ENCODE measurements around the gene MAFF.
A peak's percentile ranks its signal among the peaks of the same experiment; 100 is the strongest.

The MAFF gene

GRCh38 chr22:38187413-38188212 is 14.2 kb upstream of the MAFF start:
- H3K9me3 Mint-ChIP-seq: no peaks in the 10 kb centered on the region
- H3K36me3 Mint-ChIP-seq (ENCODE audit: low read depth): no peaks in the 10 kb centered on the region
- intact Hi-C loops (cut with micrococcal nuclease): no loop called here
- H3K4me1 Mint-ChIP-seq (ENCODE audit: low read depth): peaks cover 10% of the 10 kb centered on the region
- H3K27me3 Mint-ChIP-seq: peaks cover 16% of the 10 kb centered on the region
- H3K4me3 Mint-ChIP-seq: no peak overlapping the region
- no peak overlapping the region for H3K27ac Mint-ChIP-seq

- H3K36me3 Mint-ChIP-seq (ENCODE audit: low read depth): no peaks in the 10 kb centered on the region
- no peak overlapping the region for H3K27ac Mint-ChIP-seq
- intact Hi-C loops (cut with micrococcal nuclease): no loop called here
- H3K4me3 Mint-ChIP-seq: no peak overlapping the region
- H3K9me3 Mint-ChIP-seq: no peaks in the 10 kb centered on the region
- H3K4me1 Mint-ChIP-seq (ENCODE audit: low read depth): peaks cover 24% of the 10 kb centered on the region
- H3K27me3 Mint-ChIP-seq: peaks cover 16% of the 10 kb centered on the region
Observed at GRCh38 chr22:38189104-38189503, 12.7 kb upstream of the MAFF start.

DNA sequence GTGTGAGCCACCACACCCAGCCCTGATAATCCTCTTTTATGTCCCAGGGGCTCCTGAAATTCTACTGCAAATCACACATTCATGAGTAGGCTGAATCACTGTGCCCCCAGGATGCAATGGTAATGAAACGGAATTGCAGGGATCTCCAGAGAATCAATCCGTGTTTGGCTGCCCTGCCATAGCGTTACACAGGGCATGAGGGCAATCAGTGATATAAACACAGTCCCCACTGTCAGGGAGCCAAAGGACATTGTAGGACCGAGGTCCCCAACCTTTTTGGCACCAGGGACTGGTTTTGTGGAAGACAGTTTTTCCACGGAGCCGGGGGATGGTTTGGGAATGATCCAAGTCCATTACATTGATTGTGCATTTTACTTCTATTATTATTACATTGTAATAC is 11.2 kb upstream of the MAFF start:
- Mint-ChIP-seq H3K27ac (no peak overlapping the region), H3K27me3 (peaks cover 14% of the 10 kb centered on the region), H3K4me3 (no peak overlapping the region), H3K36me3 (ENCODE audit: low read depth) (no peaks in the 10 kb centered on the region), H3K4me1 (ENCODE audit: low read depth) (peaks cover 33% of the 10 kb centered on the region), H3K9me3 (no peaks in the 10 kb centered on the region)
- intact Hi-C loops (cut with micrococcal nuclease): no loop called here

DNA sequence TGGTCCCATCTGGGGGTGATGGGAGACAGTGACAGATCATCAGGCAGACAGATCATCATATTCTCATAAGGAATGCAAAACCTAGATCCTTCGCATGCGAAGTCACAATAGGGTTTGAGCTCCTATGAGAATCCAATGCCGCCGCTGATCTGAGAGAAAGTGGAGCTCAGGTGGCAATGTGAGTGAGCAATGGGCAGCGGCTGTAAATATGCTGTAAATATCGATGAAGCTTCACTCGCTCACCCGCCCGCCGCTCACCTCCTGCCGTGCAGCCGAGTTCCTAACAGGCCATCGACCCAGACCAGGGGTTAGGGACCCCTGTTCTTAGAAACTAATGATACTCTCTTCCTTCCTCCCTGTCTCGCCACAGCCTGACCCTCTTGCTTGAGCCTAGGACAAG is 10.7 kb upstream of the MAFF start:
- Mint-ChIP-seq H3K4me1 (ENCODE audit: low read depth) (peaks cover 33% of the 10 kb centered on the region), H3K36me3 (ENCODE audit: low read depth) (no peaks in the 10 kb centered on the region), H3K4me3 (no peak overlapping the region), H3K9me3 (no peaks in the 10 kb centered on the region), H3K27ac (no peak overlapping the region), H3K27me3 (peaks cover 14% of the 10 kb centered on the region)
- intact Hi-C loops (cut with micrococcal nuclease): no loop called here

DNA sequence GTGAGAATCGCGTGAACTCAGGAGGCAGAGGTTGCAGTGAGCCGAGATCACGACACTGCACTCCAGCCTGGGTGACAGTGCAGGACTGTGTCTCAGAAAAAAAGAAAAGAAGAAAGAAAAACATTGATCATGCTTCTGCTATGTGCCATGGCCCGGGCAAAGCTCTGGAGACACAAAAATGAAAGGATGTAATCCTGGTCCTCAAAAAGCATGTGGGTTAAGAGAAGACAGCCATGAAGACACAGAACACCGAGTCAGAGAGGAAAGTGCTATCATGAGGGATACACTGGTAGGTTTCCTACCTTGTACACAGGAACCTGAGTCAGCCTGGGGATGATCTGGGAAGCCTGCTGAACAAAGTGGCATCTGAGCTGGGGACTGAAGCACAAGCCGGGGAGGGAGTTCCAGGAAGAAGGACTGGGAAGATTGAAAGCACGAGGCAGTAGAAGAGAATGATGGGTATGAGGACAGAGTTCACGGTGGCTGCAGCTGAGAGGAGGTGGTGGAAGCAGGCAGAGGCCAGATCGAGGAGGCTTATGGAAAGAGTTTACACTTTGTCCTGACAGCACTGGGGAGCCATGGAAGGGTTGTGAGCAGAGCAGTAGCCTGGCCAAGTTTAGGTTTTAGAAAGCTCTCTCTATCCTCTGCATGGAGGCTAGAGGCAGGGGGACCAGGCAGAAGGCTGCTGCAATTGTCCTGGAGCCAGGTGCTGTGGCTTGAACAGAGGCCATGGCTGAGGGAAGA is 9.9 kb upstream of the MAFF start:
- Mint-ChIP-seq H3K27me3 (peaks cover 14% of the 10 kb centered on the region), H3K36me3 (ENCODE audit: low read depth) (no peaks in the 10 kb centered on the region), H3K4me1 (ENCODE audit: low read depth) (peaks cover 33% of the 10 kb centered on the region), H3K27ac (peak overlapping the region; percentile 67), H3K4me3 (no peak overlapping the region), H3K9me3 (no peaks in the 10 kb centered on the region)
- intact Hi-C loops (cut with micrococcal nuclease): no loop called here

- intact Hi-C loops (cut with micrococcal nuclease): no loop called here
- Mint-ChIP-seq H3K9me3 (no peaks in the 10 kb centered on the region), H3K36me3 (ENCODE audit: low read depth) (no peaks in the 10 kb centered on the region), H3K27me3 (peaks cover 14% of the 10 kb centered on the region), H3K27ac (peak overlapping the region; percentile 67), H3K4me3 (no peak overlapping the region), H3K4me1 (ENCODE audit: low read depth) (peaks cover 33% of the 10 kb centered on the region)
Observed at GRCh38 chr22:38192475-38192863, 9.3 kb upstream of the MAFF start.

DNA sequence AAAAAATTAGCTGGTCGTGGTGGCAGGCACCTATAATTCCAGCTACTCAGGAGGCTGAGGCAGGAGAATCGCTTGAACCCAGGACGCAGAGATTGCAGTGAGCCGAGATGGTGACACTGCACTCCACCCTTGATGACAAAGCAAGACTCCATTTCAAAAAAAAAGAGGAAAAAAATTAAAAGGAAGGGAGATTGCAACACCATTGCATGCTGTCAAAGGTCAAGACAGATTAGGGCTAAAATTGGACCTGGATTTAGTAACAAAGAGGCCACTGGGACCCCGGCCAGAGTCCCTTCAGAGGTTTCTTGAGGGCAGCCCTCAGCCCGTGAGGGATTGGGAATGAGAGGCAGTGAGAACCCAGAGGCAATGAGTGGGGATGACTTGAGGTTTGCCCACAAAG is 8.2 kb upstream of the MAFF start:
- no peaks in the 10 kb centered on the region for H3K36me3 Mint-ChIP-seq (ENCODE audit: low read depth)
- H3K9me3 Mint-ChIP-seq: no peaks in the 10 kb centered on the region
- H3K4me3 Mint-ChIP-seq: peak overlapping the region; percentile 48
- peaks cover 36% of the 10 kb centered on the region for H3K4me1 Mint-ChIP-seq (ENCODE audit: low read depth)
- intact Hi-C loops (cut with micrococcal nuclease): no loop called here
- peak overlapping the region; percentile 67 for H3K27ac Mint-ChIP-seq
- peaks cover 12% of the 10 kb centered on the region for H3K27me3 Mint-ChIP-seq

- Mint-ChIP-seq H3K36me3 (ENCODE audit: low read depth) (no peaks in the 10 kb centered on the region), H3K4me3 (no peak overlapping the region), H3K9me3 (no peaks in the 10 kb centered on the region), H3K4me1 (ENCODE audit: low read depth) (peaks cover 53% of the 10 kb centered on the region), H3K27ac (no peak overlapping the region), H3K27me3 (peaks cover 14% of the 10 kb centered on the region)
- intact Hi-C loops (cut with micrococcal nuclease): no loop called here
Observed at GRCh38 chr22:38196791-38197419, 4.9 kb upstream of the MAFF start.

DNA sequence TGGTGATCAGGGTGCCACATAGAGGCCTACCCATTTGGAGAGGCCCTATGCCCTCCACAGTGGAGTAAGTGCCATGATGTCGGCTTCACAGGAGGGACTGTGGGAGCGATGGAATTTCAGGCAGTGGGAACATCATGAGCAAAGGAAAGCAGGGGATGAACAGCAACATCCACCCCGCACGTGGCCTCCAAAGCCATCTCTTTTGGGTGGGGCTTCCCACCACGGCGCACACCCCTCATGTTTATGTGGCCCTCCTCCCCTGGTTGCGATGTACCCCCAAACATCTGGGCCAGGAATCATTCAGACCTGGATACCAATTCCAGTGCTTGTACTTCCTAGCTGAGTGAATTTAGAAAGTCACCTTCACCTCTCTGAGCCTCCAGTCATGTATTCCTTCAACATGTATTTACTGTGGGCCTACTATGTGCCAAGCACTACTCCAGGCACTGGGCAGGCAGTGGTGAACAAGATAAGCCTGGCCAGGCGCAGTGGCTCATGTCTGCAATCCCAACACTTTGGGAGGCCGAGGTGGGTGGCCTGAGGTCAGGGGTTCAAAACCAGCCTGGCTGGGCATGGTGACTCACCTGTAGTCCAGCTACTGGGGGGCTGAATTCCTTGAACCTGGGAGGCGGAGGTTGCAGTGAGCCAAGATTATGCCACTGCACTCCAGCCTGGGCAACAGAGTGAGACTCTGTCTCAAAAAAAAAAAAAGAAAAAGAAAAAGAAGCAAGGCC is 1.8 kb upstream of the MAFF start:
- Mint-ChIP-seq H3K9me3 (no peaks in the 10 kb centered on the region), H3K36me3 (ENCODE audit: low read depth) (no peaks in the 10 kb centered on the region), H3K4me1 (ENCODE audit: low read depth) (peaks cover 48% of the 10 kb centered on the region), H3K4me3 (no peak overlapping the region), H3K27me3 (peaks cover 11% of the 10 kb centered on the region), H3K27ac (no peak overlapping the region)
- intact Hi-C loops (cut with micrococcal nuclease): loop anchor here (10.0 kb wide), 1 partner anchor 55 kb away; no protein-coding TSS in a partner anchor

- no peaks in the 10 kb centered on the region for H3K36me3 Mint-ChIP-seq (ENCODE audit: low read depth)
- H3K4me1 Mint-ChIP-seq (ENCODE audit: low read depth): peaks cover 62% of the 10 kb centered on the region
- H3K9me3 Mint-ChIP-seq: no peaks in the 10 kb centered on the region
- H3K4me3 Mint-ChIP-seq: peak overlapping the region; percentile 42
- intact Hi-C loops (cut with micrococcal nuclease): loop anchor here (10.0 kb wide), 1 partner anchor 57 kb away; no protein-coding TSS in a partner anchor
- peaks cover 11% of the 10 kb centered on the region for H3K27me3 Mint-ChIP-seq
- H3K27ac Mint-ChIP-seq: peak overlapping the region; percentile 40
Observed at GRCh38 chr22:38201371-38201710, 453 bp upstream of the MAFF start.

GRCh38 chr22:38202437-38203089 is 769 bp downstream of the MAFF start:
- H3K9me3 Mint-ChIP-seq: no peaks in the 10 kb centered on the region
- intact Hi-C loops (cut with micrococcal nuclease): loop anchor here (1.0 to 10.0 kb wide), 2 partner anchors 21 to 58 kb away; partner anchors contain the start of gene PLA2G6
- H3K4me3 Mint-ChIP-seq: peak overlapping the region; percentile 77
- no peaks in the 10 kb centered on the region for H3K36me3 Mint-ChIP-seq (ENCODE audit: low read depth)
- H3K27ac Mint-ChIP-seq: peak overlapping the region; percentile 40
- peaks cover 11% of the 10 kb centered on the region for H3K27me3 Mint-ChIP-seq
- peaks cover 68% of the 10 kb centered on the region for H3K4me1 Mint-ChIP-seq (ENCODE audit: low read depth)

- intact Hi-C loops (cut with micrococcal nuclease): loop anchor here (10.0 kb wide), 1 partner anchor 58 kb away; no protein-coding TSS in a partner anchor
- Mint-ChIP-seq H3K9me3 (no peaks in the 10 kb centered on the region), H3K27ac (peak overlapping the region; percentile 40), H3K27me3 (peaks cover 11% of the 10 kb centered on the region), H3K4me1 (ENCODE audit: low read depth) (peaks cover 75% of the 10 kb centered on the region), H3K36me3 (ENCODE audit: low read depth) (no peaks in the 10 kb centered on the region), H3K4me3 (peak overlapping the region; percentile 77)
Observed at GRCh38 chr22:38203090-38203810, 1.5 kb downstream of the MAFF start.

Measured in dendritic cell treated with granulocyte-macrophage colony-stimulating factor and Interleukin-4, amounts not matched to agents 40 ng/mL and 50 ng/mL, for 4 days (primary cell).